GM21825 (cell line): ENCODE measurements around the gene FAM229A.

Source experiments
- ATAC-seq: cut with Tn5 transposase; IDR thresholded peaks from one replicate; pipeline ENCODE4 v1.9.1; 2021; ENCODE audit warnings: mild to moderate bottlenecking, moderate library complexity; ENCODE audit not compliant: unreplicated experiment

Gene FAM229A

GRCh38 chr1:32350785-32351398 lies 11.4 kb downstream of the FAM229A start:
- peak; percentile 36 for ATAC-seq

- ATAC-seq, result no peak
These were observed 13.0 kb downstream of the FAM229A start for GRCh38 chr1:32349211-32349708.

GRCh38 chr1:32346532-32347157 lies 15.6 kb downstream of the FAM229A start:
- no peak for ATAC-seq

- ATAC-seq, result no peak
These were observed 16.9 kb downstream of the FAM229A start for GRCh38 chr1:32345289-32345827.

- ATAC-seq, result no peak
These were observed 19.6 kb downstream of the FAM229A start for GRCh38 chr1:32342704-32343103.

- ATAC-seq, result no peak
These were observed 20.3 kb downstream of the FAM229A start for GRCh38 chr1:32341971-32342370.

- ATAC-seq, result no peak
These were observed 21.0 kb downstream of the FAM229A start for GRCh38 chr1:32341186-32341757.

GRCh38 chr1:32339363-32339978 lies 22.8 kb downstream of the FAM229A start:
- peak; percentile 31 for ATAC-seq

- ATAC-seq, result no peak
These were observed 23.6 kb downstream of the FAM229A start for GRCh38 chr1:32338637-32339145.

- ATAC-seq, result no peak
These were observed 24.2 kb downstream of the FAM229A start for GRCh38 chr1:32337855-32338636.

- peak; percentile 32 for ATAC-seq
These were observed 25.2 kb downstream of the FAM229A start for GRCh38 chr1:32336963-32337675.

- no peak for ATAC-seq
These were observed 25.7 kb downstream of the FAM229A start for GRCh38 chr1:32336591-32336932.

- ATAC-seq, result peak; percentile 40
These were observed 26.3 kb downstream of the FAM229A start, which contains the start of gene MARCKSL1 for GRCh38 chr1:32335790-32336590. Gene MARCKSL1 (minus strand): TSS chr1:32336233. CDS start chr1:32336033, 200 bp downstream.

- no peak for ATAC-seq
These were observed 26.8 kb downstream of the FAM229A start for GRCh38 chr1:32335535-32335789.

GRCh38 chr1:32334864-32335534 lies 27.3 kb downstream of the FAM229A start:
- no peak for ATAC-seq

GRCh38 chr1:32334274-32334861 lies 27.9 kb downstream of the FAM229A start:
- ATAC-seq, result no peak

- no peak for ATAC-seq
These were observed 28.9 kb downstream of the FAM229A start for GRCh38 chr1:32333251-32333963.
